HCT116 (cell line): ENCODE measurements around the gene TMEM239. TPM values are rescaled to one million over a fixed set of nuclear protein-coding genes. Genes with fewer than 3 reads are reported as not detected.

Experiments
- ATAC-seq: fragments of 200-7000 bp; cut with Tn5 transposase; 2 replicates; pipeline ENCODE4 v1.9.1; 2020; ENCODE audit warnings: mild to moderate bottlenecking, moderate library complexity
- BruUV-seq: library from RNA; stranded (reverse); fragments of 400-500 nt; replicated peaks from 2 replicates; lab custom pipeline; 2021; lab: Mats Ljungman, UMichigan
- CTCF ChIA-PET: fragments of 300-600 bp; sonication (Branson Sonifier 250); formaldehyde crosslinking; loops from one replicate; lab custom pipeline; 2021; ENCODE audit warnings: antibody characterized with exemption; lab: Charles Lee
- POLR2A ChIA-PET: fragments of 300-600, 350-600 bp; sonication (Branson Sonifier 250); formaldehyde crosslinking; loops from one replicate; lab custom pipeline; 2021; ENCODE audit warnings: antibody characterized with exemption; lab: Charles Lee
- RAD21 ChIA-PET, 2 experiments: fragments of 300-600 bp; sonication (Branson Sonifier 250); formaldehyde crosslinking; loops; one replicate each; lab custom pipeline; 2023; ENCODE audit warnings: low total read pairs in 2 of 2; ENCODE audit not compliant: uncharacterized antibody in 2 of 2, unreplicated experiment in 2 of 2, low non-redundant PET in 1 of 2; lab: Charles Lee
- DNase-seq: peaks from one replicate; pipeline ENCODE4 v3.0.0-alpha.2; 2010; ENCODE audit warnings: low read depth, low spot score
- H2AFZ ChIP-seq: fragments of 200-600 bp; shearing (Covaris generic), sonication (generic); 2 replicates; pipeline ENCODE4 v1.6.1; 2017; ENCODE audit warnings: low read depth, mixed run types, mixed read lengths, antibody characterized with exemption, low read length; ENCODE audit not compliant: poor library complexity, severe bottlenecking
- H3K27ac ChIP-seq: 2 replicates; pipeline ENCODE4 v1.5.1; 2012; ENCODE audit warnings: low read depth, low read length
- H3K27me3 ChIP-seq: fragments of 200-600 bp; sonication (generic); 2 replicates; pipeline ENCODE4 v1.6.1; 2016; ENCODE audit warnings: mixed run types, low read length, mixed read lengths; ENCODE audit not compliant: insufficient read depth
- H3K36me3 ChIP-seq, 2 experiments: fragments of 200-500 bp in 1 of 2; fragments of 200-600 bp in 1 of 2; sonication (Bioruptor generic) in 1 of 2; sonication (generic) in 1 of 2; 2 replicates each; pipeline versions ENCODE4 v1.5.1 to v1.6.1; 2014 to 2016; ENCODE audit warnings: low read length in 2 of 2, inconsistent platforms in 1 of 2, mixed read lengths in 1 of 2, mixed run types in 1 of 2; ENCODE audit not compliant: insufficient read depth in 2 of 2, control insufficient read depth in 1 of 2
- H3K4me1 ChIP-seq, 2 experiments: fragments of 200-600 bp in 1 of 2; sonication (generic) in 1 of 2; 2 replicates each; pipeline versions ENCODE4 v1.5.1 to v1.6.1; 2012 to 2017; ENCODE audit warnings: low read length in 2 of 2, inconsistent platforms in 1 of 2, mild to moderate bottlenecking in 1 of 2, mixed read lengths in 1 of 2, mixed run types in 1 of 2, moderate library complexity in 1 of 2; ENCODE audit not compliant: insufficient read depth in 2 of 2, control insufficient read depth in 1 of 2
- H3K4me2 ChIP-seq: fragments of 200-600 bp; sonication (generic); 2 replicates; pipeline ENCODE4 v1.6.1; 2017; ENCODE audit warnings: mixed run types, low read length, mixed read lengths
- H3K4me3 ChIP-seq, 2 experiments: fragments of 200-600 bp in 1 of 2; sonication (generic) in 1 of 2; replicated peaks in 1 of 2; 2 replicates each; pipeline ENCODE4 v1.5.1; 2011 to 2016; ENCODE audit warnings: low read length in 2 of 2, control low read depth in 1 of 2, low read depth in 1 of 2, mild to moderate bottlenecking in 1 of 2, mixed read lengths in 1 of 2, mixed run types in 1 of 2
- H3K79me2 ChIP-seq: fragments of 200-600 bp; sonication (generic); 2 replicates; pipeline ENCODE4 v1.6.1; 2017; ENCODE audit warnings: mild to moderate bottlenecking, mixed run types, low read length, moderate library complexity, mixed read lengths; ENCODE audit not compliant: insufficient read depth
- H3K9ac ChIP-seq: fragments of 200-600 bp; sonication (generic); 2 replicates; pipeline ENCODE4 v1.6.1; 2016; ENCODE audit warnings: low read length, mixed read lengths
- H3K9me2 ChIP-seq: fragments of 200-600 bp; sonication (generic), shearing (Covaris generic); 2 replicates; pipeline ENCODE4 v1.6.1; 2017; ENCODE audit warnings: mixed run types, mild to moderate bottlenecking, moderate library complexity; ENCODE audit not compliant: insufficient read depth
- H3K9me3 ChIP-seq, 2 experiments: fragments of 200-500 bp in 1 of 2; fragments of 200-600 bp in 1 of 2; sonication (Bioruptor generic) in 1 of 2; sonication (generic) in 1 of 2; 2 replicates each; pipeline ENCODE4 v1.6.1; 2014 to 2017; ENCODE audit warnings: low read length in 2 of 2, mixed read lengths in 2 of 2, inconsistent platforms in 1 of 2, low read depth in 1 of 2, mild to moderate bottlenecking in 1 of 2, mixed run types in 1 of 2, moderate library complexity in 1 of 2; ENCODE audit not compliant: control insufficient read depth in 1 of 2, insufficient read depth in 1 of 2
- H4K20me1 ChIP-seq: fragments of 200-600 bp; sonication (generic), shearing (Covaris generic); 2 replicates; pipeline ENCODE4 v1.6.1; 2017; ENCODE audit warnings: mixed run types, mild to moderate bottlenecking, moderate library complexity; ENCODE audit not compliant: insufficient read depth
- ATF3 ChIP-seq: IDR thresholded peaks from 2 replicates; pipeline ENCODE4 v1.6.1; 2012
- CBX3 ChIP-seq: IDR thresholded peaks from 2 replicates; pipeline ENCODE4 v1.6.1; 2012; ENCODE audit warnings: low read depth
- CEBPB ChIP-seq: IDR thresholded peaks from 2 replicates; pipeline ENCODE4 v1.6.1; 2012; ENCODE audit warnings: low read depth
- EGR1 ChIP-seq: IDR thresholded peaks from 2 replicates; pipeline ENCODE4 v1.6.1; 2012; ENCODE audit warnings: low read depth
- ELF1 ChIP-seq: IDR thresholded peaks from 2 replicates; pipeline ENCODE4 v1.6.1; 2012; ENCODE audit warnings: low read depth, borderline replicate concordance
- EZH2 ChIP-seq: fragments of 200-600 bp; sonication (generic); IDR thresholded peaks from 2 replicates; pipeline ENCODE4 v1.6.1; 2017; ENCODE audit warnings: antibody characterized with exemption, mixed run types
- EZH2phosphoT487 ChIP-seq: fragments of 200-600 bp; IDR thresholded peaks from 2 replicates; pipeline ENCODE4 v1.6.1; 2018; ENCODE audit warnings: antibody characterized with exemption, borderline replicate concordance
- FOSL1 ChIP-seq: IDR thresholded peaks from 2 replicates; pipeline ENCODE4 v1.6.1; 2012; ENCODE audit warnings: low read depth
- JUND ChIP-seq: IDR thresholded peaks from 2 replicates; pipeline ENCODE4 v1.6.1; 2012
- POLR2A ChIP-seq: IDR thresholded peaks from 2 replicates; pipeline ENCODE4 v1.7.0; 2011; ENCODE audit warnings: borderline replicate concordance; ENCODE audit not compliant: insufficient read depth, insufficient read length; ENCODE audit errors: extremely low read depth
- POLR2AphosphoS5 ChIP-seq: IDR thresholded peaks from 2 replicates; pipeline ENCODE4 v1.6.1; 2011; ENCODE audit warnings: mild to moderate bottlenecking, low read depth, low read length, moderate library complexity
- RAD21 ChIP-seq: IDR thresholded peaks from 2 replicates; pipeline ENCODE4 v1.6.1; 2012; ENCODE audit warnings: low read depth, mild to moderate bottlenecking
- SIN3A ChIP-seq: IDR thresholded peaks from 2 replicates; pipeline ENCODE4 v1.6.1; 2012; ENCODE audit warnings: low read depth
- SP1 ChIP-seq: IDR thresholded peaks from 2 replicates; pipeline ENCODE4 v1.6.1; 2012; ENCODE audit warnings: low read depth
- SRF ChIP-seq: IDR thresholded peaks from 2 replicates; pipeline ENCODE4 v1.6.1; 2012; ENCODE audit warnings: low read depth
- YY1 ChIP-seq: IDR thresholded peaks from 2 replicates; pipeline ENCODE4 v1.6.1; 2011; ENCODE audit warnings: low read length, low read depth, moderate library complexity, mild to moderate bottlenecking; ENCODE audit not compliant: insufficient replicate concordance; ENCODE audit errors: extremely low read depth
- ZBTB33 ChIP-seq: IDR thresholded peaks from 2 replicates; pipeline ENCODE4 v1.6.1; 2011; ENCODE audit warnings: mild to moderate bottlenecking, low read length, moderate library complexity; ENCODE audit not compliant: insufficient replicate concordance; ENCODE audit errors: extremely low read depth
- ZFX ChIP-seq: fragments of 450-650 bp; IDR thresholded peaks from 2 replicates; pipeline ENCODE4 v1.6.1; 2017
- ZNF274 ChIP-seq: fragments of 200-500 bp; sonication (Bioruptor generic); IDR thresholded peaks from 2 replicates; pipeline ENCODE4 v1.6.1; 2014; ENCODE audit warnings: mild to moderate bottlenecking, low read depth, low read length, inconsistent platforms
- intact Hi-C: fragments of 100-400 bp; cut with micrococcal nuclease; formaldehyde crosslinking; loops from 2 replicates; pipeline ENCODE4 v1.10.0; 2022
- total RNA-seq: library from RNA; stranded (reverse); gene quantifications from one replicate; pipeline ENCODE4 v1.2.1, GENCODE V29; 2021; ENCODE audit not compliant: unreplicated experiment

Gene TMEM239
- total RNA-seq, 1 experiment from 2014 or later: not detected

- RAD21 ChIA-PET: no interaction called here
- no peak for TF ChIP-seq ZNF274
- TF ChIP-seq CBX3: no peak
- TF ChIP-seq EGR1: no peak
- TF ChIP-seq EZH2: no peak
- no peak for TF ChIP-seq JUND
- TF ChIP-seq RAD21: no peak
- no peak for TF ChIP-seq POLR2AphosphoS5
- no peak for TF ChIP-seq POLR2A
- TF ChIP-seq ELF1: no peak
- no peak for TF ChIP-seq SP1
- no peak for TF ChIP-seq CEBPB
- TF ChIP-seq SIN3A: no peak
- TF ChIP-seq ZBTB33: no peak
- TF ChIP-seq FOSL1: no peak
- no peak for TF ChIP-seq ATF3
- TF ChIP-seq YY1: no peak
- no peak for TF ChIP-seq SRF
- TF ChIP-seq ZFX: no peak
- no peak for TF ChIP-seq EZH2phosphoT487
- Histone ChIP-seq H3K36me3 (no peaks in the 10 kb centered on the region), H3K79me2 (no peaks in the 10 kb centered on the region), H2AFZ (no peak overlapping the region), H3K4me2 (no peak overlapping the region), H3K27me3 (peaks cover 8% of the 10 kb centered on the region; the same call in 1 of the 2 replicates), H3K9me3 (no peaks in the 10 kb centered on the region), H4K20me1 (no peaks in the 10 kb centered on the region), H3K9ac (no peak overlapping the region), H3K4me1 (peaks cover 8 to 13% of the 10 kb centered on the region in 2 experiments; a peak in 3 of 4 replicates), H3K4me3 (no peak overlapping the region), H3K27ac (no peak overlapping the region), H3K9me2 (no peaks in the 10 kb centered on the region)
- no TSS peak for BruUV-seq
- CTCF ChIA-PET: no interaction called here
- ATAC-seq (no peak), DNase-seq (no peak)
- POLR2A ChIA-PET: no interaction called here
- intact Hi-C loops: no loop called here
Measured at GRCh38 chr20:2794866-2795447, 21.2 kb upstream of the TMEM239 start.
